ENCODE results near the gene DNMT3A.

DNA sequence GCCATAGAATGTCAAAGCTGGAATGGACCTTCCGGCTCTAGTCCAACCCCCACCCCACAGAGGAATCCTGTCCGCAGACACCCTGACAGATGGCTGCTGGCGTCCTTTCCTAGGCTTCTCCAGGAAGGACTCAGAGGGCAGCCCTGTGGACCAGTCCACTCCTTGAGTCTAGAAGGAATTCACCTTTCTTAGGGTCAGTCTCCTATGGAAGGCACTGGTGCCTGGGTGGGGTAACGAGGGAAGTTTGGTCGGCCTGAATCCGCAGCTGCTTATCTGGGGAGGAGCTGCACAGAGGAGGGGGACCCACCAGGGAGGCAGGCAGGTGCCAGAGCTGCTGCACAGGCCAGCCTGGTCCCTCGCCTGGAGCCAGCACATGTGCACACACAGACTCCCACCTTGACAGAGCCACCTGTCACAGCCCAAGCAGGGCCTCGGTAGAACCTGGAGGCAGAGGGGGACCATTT, 2.5 kb downstream of the DNMT3A start:
- TF ChIP-seq, protein P1, sequence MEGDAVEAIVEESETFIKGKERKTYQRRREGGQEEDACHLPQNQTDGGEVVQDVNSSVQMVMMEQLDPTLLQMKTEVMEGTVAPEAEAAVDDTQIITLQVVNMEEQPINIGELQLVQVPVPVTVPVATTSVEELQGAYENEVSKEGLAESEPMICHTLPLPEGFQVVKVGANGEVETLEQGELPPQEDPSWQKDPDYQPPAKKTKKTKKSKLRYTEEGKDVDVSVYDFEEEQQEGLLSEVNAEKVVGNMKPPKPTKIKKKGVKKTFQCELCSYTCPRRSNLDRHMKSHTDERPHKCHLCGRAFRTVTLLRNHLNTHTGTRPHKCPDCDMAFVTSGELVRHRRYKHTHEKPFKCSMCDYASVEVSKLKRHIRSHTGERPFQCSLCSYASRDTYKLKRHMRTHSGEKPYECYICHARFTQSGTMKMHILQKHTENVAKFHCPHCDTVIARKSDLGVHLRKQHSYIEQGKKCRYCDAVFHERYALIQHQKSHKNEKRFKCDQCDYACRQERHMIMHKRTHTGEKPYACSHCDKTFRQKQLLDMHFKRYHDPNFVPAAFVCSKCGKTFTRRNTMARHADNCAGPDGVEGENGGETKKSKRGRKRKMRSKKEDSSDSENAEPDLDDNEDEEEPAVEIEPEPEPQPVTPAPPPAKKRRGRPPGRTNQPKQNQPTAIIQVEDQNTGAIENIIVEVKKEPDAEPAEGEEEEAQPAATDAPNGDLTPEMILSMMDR (IDR thresholded peaks at IDR 0.05): no peak
- no peak for TF ChIP-seq POLR2A (IDR thresholded peaks at IDR 0.05; ENCODE audit: low read depth)
